ENCODE data around the gene KIF26A. TPM values are rescaled to one million over a fixed set of nuclear protein-coding genes. Genes with fewer than 3 reads are reported as not detected.

The KIF26A gene
- total and polyA plus RNA-seq, 7 donors, result 0.99 to 3.2 (median 1.8) TPM

DNA sequence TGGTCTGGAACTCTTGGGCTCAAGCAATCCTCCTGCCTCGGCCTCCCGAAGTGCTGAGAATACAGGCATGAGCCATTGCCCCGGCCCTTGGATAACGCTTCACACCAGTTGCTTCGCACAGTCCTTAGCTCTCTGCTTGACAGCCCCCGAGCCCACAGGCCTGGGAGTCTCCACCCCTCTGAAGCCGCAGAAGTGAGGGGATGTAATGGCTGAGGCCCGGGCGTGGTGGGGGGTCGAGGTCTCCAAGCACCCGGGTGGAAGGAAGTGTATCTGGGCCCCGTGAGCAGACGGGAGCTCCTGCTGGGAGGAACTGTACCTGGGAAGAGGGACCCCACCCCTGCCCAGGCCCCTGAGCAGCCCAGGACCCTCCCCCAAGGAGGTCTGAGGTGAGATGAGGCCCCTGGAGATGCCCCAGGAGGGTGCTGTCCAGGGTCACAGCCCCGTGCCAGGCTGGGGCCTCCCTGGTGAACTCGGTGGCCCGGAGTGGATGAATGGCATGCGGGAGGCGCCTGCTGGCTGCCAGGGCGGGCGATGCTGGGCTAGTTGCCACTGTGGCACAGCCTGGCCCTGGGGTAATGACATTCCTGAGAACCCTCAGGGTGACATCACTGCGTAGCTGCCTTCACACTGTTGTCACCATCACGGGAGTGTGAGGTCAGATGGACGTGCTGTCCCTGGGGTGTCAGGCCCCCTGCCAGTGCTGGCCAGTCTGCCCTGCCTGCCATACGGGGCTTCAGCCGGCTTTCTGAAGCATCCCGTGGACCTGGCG is 48.9 kb downstream of the KIF26A start:
- Histone ChIP-seq H3K27ac (no peak overlapping the region), H3K36me3 (ENCODE audit: insufficient read depth in 1 of 2, low read depth in 1 of 2) (no peaks in the 10 kb centered on the region), H3K4me1 (no peaks in the 10 kb centered on the region), H3K9me3 (no peaks in the 10 kb centered on the region), H3K27me3 (ENCODE audit: insufficient read depth in 3 of 3, low read length in 2 of 3) (peaks cover 0 to 42% (median 6%) of the 10 kb centered on the region in 3 donors), H3K4me3 (no peak overlapping the region)
- WGBS, 3 donors, result 49 to 70% (median 53%) methylated on average over 27 of the region's 27 CpGs
- ATAC-seq, result peak in 1 of 4 donors; percentile 48
- intact Hi-C loops (cut with DNase I), result no loop called here
- no peak for DNase-seq
- TF ChIP-seq, protein P1, sequence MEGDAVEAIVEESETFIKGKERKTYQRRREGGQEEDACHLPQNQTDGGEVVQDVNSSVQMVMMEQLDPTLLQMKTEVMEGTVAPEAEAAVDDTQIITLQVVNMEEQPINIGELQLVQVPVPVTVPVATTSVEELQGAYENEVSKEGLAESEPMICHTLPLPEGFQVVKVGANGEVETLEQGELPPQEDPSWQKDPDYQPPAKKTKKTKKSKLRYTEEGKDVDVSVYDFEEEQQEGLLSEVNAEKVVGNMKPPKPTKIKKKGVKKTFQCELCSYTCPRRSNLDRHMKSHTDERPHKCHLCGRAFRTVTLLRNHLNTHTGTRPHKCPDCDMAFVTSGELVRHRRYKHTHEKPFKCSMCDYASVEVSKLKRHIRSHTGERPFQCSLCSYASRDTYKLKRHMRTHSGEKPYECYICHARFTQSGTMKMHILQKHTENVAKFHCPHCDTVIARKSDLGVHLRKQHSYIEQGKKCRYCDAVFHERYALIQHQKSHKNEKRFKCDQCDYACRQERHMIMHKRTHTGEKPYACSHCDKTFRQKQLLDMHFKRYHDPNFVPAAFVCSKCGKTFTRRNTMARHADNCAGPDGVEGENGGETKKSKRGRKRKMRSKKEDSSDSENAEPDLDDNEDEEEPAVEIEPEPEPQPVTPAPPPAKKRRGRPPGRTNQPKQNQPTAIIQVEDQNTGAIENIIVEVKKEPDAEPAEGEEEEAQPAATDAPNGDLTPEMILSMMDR (IDR thresholded peaks at IDR 0.05), result no peak

DNA sequence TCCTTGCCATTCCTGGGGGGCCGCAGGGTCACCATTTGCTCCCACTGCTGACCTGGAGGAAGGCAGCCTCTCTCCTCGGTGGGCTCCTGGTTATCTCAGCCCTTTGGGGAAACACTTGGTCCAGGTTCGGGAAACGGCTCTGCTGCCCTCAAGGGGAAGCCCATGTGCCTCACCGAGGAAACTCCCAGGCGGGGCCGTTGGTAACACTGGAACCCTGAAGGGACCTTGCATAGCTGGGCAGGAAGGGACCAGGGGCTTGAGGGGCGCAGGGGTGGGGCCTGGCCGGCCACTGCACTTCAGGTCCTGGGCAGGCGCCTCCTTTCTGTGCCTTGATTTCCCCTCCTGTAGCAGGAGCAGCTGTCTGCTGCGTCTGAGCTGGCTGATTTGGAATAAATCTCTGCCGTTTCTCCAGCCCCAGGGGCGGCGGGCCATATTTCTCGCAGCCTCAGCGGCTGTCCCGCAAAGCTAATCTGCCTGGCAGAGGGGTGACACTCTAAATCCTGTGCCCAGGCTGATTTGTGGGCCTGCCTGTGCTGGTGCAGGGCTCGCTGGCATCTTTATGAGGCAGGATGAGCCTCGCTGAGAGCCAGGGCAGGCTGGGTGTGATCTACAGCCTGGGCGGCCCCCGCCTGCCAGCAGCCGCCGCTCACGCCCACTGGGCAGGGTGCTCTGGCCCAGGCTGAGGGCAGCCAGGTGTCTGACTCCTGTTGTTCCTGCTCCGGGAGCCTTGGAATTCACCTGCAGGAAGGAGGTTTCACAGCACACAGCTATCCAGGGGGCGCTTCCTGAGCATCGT is 49.7 kb downstream of the KIF26A start:
- Histone ChIP-seq H3K9me3 (no peaks in the 10 kb centered on the region), H3K36me3 (ENCODE audit: insufficient read depth in 1 of 2, low read depth in 1 of 2) (no peaks in the 10 kb centered on the region), H3K27ac (no peak overlapping the region), H3K4me3 (no peak overlapping the region), H3K4me1 (no peaks in the 10 kb centered on the region), H3K27me3 (ENCODE audit: insufficient read depth in 3 of 3, low read length in 2 of 3) (peaks cover 0 to 42% (median 6%) of the 10 kb centered on the region in 3 donors)
- no peak for DNase-seq
- TF ChIP-seq, protein P1 (IDR thresholded peaks at IDR 0.05), result no peak
- WGBS, 3 donors, result 38 to 53% (median 38%) methylated on average over 24 to 27 of the region's 27 CpGs
- ATAC-seq, result no peak
- intact Hi-C loops (cut with DNase I), result no loop called here

DNA sequence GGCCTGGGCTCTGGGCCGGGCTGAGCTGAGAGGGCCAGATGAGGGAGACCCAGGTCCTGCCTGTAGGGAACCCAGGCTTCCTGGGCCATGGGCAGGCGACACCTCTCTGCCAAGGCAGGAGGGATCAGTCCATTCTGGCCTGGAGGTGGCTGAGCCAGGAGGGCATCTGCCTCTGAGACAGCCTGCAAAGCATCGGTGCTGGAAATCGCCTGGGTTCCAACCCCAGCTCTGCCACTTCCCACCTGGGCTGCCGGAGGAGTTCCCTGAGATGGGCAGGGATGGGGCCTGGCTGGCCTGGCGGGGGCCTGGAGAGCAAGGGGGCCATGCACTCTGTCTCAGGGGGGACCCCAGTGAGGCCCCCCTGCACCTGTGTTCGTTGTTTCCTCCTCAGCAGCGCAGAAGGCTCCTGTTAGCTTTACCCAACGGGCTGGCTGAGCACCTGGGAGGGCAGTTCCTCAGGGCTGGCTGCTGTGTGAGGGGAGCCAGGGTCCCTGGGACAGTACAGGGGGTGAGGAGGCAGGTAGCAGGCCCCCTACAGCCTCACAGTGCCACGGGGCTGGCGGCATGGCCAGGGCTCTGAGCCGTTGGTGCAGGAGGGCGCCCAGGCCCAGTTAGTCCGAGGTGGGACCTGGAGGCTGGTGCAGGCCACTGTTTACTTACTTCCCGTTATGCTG is 50.5 kb downstream of the KIF26A start:
- intact Hi-C loops (cut with DNase I), result no loop called here
- no peaks in the 10 kb centered on the region for H3K36me3 ChIP-seq (ENCODE audit: insufficient read depth in 1 of 2, low read depth in 1 of 2)
- DNase-seq, result no peak
- no peak for ATAC-seq
- H3K4me3 ChIP-seq, result no peak overlapping the region
- no peak overlapping the region for H3K27ac ChIP-seq
- H3K9me3 ChIP-seq, result no peaks in the 10 kb centered on the region
- TF ChIP-seq, protein P1 (IDR thresholded peaks at IDR 0.05), result no peak
- H3K4me1 ChIP-seq, result no peaks in the 10 kb centered on the region
- WGBS, 3 donors, result 78 to 85% (median 82%) methylated on average over 14 to 15 of the region's 15 CpGs
- peaks cover 0 to 39% (median 5%) of the 10 kb centered on the region in 3 donors for H3K27me3 ChIP-seq (ENCODE audit: insufficient read depth in 3 of 3, low read length in 2 of 3)

DNA sequence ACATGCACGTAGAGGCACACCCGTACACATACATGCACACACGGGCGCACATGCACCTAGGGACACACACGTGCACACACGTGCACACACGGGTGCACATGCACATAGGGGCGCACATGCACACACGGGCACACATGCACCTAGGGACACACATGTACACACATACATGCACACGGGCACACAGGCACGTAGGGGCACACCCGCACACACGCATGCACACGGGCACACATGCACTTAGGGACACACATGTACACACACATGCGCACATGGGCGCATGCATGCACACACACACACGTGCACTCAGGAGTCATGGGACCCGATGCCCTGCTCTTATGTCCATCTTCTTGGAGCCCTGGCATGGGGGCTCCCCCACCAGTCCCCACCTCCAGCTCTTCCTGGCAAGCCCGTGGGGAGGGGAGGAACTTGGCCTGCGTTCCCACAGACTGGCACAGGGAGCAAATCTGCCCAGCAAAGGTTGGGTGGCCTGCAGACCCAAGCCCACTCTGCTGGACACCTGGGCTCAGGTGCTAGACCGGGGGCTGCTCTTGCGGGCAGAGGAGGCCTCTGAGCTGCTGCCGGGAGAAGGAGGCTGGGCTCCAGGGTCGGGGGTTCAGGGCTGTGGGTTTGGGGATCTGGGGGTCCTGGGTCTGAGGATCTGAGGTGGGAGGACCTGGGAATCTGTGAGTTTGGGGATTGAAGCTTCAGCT is 51.4 kb downstream of the KIF26A start:
- H3K4me1 ChIP-seq, result no peaks in the 10 kb centered on the region
- TF ChIP-seq, protein P1 (IDR thresholded peaks at IDR 0.05), result no peak
- DNase-seq (no peak), ATAC-seq (no peak)
- no peak overlapping the region for H3K4me3 ChIP-seq
- no peak overlapping the region for H3K27ac ChIP-seq
- WGBS, 3 donors, result 88 to 91% (median 90%) methylated on average over 23 to 24 of the region's 24 CpGs
- peaks cover 0 to 33% (median 5%) of the 10 kb centered on the region in 3 donors for H3K27me3 ChIP-seq (ENCODE audit: insufficient read depth in 3 of 3, low read length in 2 of 3)
- intact Hi-C loops (cut with DNase I), result no loop called here
- H3K36me3 ChIP-seq (ENCODE audit: insufficient read depth in 1 of 2, low read depth in 1 of 2), result no peaks in the 10 kb centered on the region
- H3K9me3 ChIP-seq, result no peaks in the 10 kb centered on the region

All from psoas muscle (tissue), 8 donors.